HG03025 (cell line): ENCODE measurements around the gene U2SURP.

Experiments
- ATAC-seq: cut with Tn5 transposase; IDR thresholded peaks from one replicate; pipeline ENCODE4 v1.9.1; 2021; ENCODE audit warnings: mild to moderate bottlenecking, moderate library complexity; ENCODE audit not compliant: unreplicated experiment, low FRiP score

Gene U2SURP

DNA sequence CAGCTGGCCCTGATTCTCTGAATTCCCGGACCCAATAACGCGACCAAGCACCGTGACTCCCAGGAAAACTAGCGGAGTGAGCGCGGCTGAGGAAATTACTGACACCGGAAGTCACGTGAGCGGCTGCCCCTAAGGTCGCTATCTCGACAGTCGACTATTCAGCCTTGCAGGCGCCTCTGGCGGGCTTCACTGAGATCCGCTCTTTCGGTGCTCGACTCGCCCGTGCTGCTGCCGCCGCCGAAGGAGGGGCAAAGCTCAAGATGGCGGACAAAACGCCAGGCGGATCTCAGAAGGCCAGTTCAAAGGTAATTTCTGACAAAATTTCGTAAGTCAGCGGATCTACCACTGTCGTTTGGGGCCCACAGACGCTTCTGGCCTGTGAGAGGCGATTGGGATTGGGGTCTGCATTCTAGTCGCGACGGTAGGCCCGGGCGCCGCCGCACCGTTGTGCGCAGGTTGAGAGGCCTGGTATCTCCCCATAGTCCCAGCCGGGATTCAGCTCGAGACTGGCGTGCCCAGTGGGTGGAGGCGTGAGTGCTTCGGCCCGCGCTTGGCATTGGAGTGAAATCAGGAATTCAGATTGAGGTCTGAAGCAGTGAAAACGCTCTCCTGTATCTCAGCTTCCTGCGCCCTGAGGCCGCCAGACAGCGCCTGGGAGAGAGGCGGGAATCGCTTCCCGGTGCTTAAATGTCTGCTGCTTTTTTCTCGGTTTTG lies at the start of gene U2SURP:
U2SURP (plus strand) TSS at position 202 of the 714 bp plus-strand sequence; CDS start at position 261, 59 bp downstream.
- peak; percentile 86 for ATAC-seq

GRCh38 chr3:142951794-142952193 lies 49.6 kb upstream of the U2SURP start:
- ATAC-seq: no peak

DNA sequence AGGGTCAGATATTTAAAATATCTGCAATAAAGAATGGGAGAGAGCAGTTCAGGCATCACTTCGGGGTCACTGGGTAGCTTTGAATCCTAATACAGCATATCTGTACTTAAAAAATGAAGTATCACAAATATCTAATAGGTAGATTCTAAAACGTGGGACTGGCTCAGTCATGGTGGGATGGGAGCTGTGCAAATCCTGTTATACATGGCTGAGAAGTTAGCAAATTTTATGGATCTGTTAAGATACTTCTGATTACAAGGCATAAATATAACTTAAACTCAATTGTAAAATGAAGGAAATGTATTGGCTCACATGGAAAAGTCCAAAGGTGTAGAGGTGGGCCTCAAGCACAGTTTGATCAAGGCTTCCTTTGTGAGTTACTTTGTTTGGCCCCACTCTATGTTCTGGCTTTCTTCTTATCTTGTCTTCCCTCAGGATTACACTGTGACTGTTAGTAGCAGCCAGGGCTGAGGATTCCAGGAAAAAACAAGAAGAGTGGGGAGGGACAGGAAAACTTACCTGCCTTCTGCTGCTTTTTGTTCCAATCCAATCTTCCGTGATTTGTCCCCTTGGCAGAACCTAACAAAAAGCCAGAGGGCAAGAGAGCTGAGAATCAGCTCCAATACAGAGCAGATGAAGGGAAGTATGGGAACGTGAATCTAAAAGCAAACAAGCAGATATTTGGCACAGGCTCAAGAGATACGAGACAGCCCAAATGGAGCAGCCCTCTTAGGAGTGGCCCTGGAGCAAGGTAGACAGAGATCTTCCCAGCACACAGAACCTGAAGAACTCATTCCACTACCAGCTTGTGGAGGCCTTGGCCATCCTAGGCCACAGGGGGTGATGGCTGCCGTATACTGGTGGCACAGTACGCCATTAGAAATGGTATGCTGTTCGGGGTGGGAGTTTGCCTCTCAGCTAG lies 48.8 kb upstream of the U2SURP start:
- no peak for ATAC-seq

DNA sequence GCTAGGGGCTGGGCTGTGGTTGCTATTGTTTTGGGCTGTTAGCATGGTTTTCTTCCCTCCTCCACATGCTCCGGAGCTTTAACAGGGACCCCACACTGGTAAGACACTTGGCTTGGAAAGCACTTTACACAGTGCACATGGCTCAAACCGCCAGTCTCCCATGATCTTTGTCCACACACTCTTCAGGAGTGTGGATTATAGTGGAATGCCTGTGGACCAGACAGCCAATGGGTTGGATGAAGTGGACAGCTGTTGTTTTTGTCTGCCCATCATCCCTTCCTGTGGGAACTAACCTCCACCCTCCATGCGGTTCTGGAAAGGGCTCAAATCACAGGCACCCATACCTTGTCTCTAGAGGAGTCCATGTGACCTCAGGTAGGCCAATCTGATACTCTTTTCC lies 47.9 kb upstream of the U2SURP start:
- ATAC-seq: no peak

- ATAC-seq: no peak
Measured at GRCh38 chr3:142958707-142959106, 42.7 kb upstream of the U2SURP start.

DNA sequence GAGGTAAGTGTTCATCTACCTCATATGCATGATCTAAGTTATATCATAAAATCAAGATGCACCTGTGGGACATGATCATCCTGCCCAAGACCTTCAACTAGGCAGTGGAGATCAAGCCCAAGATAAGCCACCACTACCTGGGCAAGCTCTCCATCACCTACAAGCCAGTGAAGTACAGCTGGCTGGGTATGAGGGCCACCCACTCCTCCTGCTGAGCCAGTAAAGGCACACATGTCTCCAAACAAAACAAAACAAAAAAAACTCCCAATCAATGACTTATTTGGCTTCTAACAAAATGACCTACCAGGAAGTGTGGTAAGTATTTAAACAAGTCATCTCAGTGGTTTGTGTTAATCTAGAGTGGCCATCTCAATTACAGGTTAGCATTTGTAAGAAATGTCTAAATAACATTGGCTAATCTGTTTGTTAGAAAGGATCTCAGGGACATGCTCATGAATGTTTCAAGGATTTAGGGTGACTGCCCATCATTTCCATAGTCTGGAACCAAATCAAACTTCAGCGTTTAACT lies 41.0 kb upstream of the U2SURP start:
- ATAC-seq: no peak

DNA sequence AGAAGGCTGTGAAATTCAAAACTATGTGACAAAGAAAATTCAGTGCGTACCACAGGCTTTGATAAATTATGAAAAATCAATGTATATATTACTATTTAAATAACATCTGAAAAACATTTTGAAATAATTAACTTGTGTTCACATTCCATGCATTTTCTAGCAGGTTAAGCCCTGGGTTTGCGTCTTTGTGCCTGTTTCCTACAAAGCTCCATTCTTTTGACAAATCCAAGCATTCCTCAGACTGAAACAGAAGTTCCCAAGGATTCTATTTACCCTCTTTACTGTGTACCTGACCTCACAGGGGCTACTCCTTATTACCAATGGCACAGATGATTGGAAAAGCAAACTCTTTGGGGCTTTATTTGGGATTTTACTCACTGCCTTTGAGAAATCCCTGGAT lies 39.8 kb upstream of the U2SURP start:
- ATAC-seq: no peak

DNA sequence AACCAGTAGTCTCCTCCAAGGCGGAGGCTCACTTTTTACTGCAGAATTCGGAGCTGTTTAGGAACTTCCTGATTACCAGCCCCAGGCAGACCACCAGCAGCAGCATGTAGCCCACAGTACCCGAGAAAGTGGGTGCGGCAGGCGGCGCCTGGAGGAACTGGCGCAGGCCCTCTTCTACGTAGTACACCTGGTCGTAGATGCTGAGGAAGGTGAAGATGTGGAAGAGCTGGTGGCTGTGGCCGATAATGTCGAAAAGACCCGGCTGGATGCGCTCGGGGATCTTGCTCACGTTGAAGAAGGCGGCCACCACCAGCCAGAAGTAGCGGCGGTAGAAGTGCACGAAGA lies 39.2 kb upstream of the U2SURP start:
- no peak for ATAC-seq

DNA sequence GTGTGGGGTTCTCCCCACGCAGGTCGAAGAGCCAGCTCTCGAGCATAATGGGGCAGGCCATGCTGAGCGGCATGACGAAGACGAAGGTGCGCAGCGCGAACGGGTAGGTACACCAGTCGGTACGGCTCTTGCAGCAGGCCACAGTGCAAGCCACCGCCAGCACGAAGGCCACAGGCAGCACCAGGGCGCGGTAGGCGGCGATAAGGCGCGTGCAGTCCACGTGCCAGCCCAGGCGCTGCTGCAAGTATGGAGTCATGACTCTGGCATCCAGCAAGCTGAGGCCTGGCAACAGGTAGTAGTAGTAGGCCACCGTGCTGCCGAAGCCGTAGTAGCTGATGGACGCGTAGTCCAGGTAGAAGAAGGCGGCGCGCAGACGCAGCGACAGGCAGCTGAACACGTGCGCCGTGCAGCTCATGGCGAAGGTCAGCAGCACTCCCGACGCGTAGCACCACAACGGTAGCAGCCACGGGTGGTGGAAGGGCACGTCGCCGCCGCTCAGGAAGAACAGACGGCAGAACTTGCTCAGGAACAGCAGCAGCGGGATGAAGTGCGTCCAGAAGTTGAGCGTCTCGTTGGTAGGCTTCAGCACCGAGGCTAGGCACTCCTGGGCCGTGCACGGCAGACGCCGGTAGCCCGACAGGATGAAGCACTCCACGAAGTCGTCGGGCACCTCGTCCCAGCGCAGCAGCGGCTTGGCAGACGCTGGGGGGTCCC lies 38.7 kb upstream of the U2SURP start:
- ATAC-seq: no peak

- no peak for ATAC-seq
Measured at GRCh38 chr3:142963234-142963515, 38.2 kb upstream of the U2SURP start.

GRCh38 chr3:142963516-142964448 lies 37.6 kb upstream of the U2SURP start, which contains the start of gene PAQR9:
Gene PAQR9, minus strand, starts transcription at chr3:142963674. Its CDS starts 338 bp downstream, at chr3:142963336.
- no peak for ATAC-seq

DNA sequence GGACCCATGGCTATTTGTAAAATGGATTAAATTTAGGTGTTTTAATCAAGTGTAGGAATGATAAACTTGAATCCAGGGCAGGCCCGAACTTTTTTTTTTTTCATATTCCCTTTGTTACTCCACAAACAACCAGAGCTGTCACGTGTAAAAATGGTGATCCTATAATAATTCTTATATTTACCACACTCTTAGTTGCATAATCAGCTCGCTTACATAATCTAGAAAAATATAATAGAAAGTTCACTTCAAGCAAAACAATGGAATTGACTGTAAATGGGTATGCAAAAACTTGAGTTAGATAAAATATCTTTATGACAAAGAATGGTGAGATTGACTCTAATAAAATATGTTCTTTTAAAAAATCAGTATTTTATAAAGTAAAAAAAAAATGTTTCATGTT lies 35.8 kb upstream of the U2SURP start:
- ATAC-seq: no peak

DNA sequence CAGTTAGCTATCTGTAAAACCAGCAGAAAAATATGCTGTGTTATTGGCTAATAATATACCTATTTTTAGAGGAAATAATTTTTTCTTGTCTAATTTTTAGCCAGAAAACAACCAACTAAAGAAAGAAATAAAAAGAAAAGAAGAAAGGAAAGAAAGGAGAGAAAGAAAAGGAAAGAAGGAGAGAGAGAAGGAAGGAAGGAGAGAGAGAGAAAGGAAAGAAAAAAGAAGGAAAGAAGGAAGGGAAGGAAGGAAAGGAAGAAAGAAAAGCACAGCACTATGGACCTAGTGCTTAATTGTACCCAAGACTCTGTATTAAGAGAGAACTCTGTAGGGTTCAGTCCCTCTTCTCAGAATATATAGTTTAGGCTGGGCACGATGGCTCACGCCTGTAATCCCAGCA lies 34.6 kb upstream of the U2SURP start:
- ATAC-seq: no peak

DNA sequence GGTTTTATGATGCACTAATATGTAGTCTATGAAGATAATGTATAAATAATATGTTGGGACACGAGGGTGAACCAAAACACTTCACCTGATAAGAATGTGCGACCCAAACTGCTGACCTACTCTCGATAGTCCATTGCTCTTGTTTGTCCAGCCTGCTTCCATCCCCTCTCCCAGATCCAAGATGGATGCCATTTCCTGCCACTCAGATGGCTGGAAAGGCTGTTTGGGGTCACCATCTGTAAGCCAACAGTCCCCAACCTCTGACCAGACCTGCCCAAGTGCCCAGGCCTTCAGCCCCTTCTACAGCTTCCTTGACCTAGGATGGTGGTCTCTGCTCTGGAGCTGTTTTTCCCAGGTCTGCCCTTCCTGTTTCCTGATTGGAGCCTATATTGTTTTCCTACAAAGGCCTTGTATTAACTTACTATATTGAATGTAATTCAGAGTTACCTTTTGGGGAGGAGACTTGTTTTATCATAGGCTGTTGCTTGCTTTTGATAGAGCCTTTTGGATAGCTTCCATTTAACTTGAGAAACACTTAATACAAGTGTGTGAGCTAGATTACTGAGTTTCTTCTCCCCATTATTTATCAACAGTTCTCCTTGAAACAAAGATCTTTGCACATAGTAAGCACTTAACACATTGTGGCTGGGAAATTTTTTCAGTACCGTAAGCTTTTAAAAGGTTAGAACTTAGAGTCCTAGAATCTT lies 32.9 kb upstream of the U2SURP start:
- no peak for ATAC-seq

DNA sequence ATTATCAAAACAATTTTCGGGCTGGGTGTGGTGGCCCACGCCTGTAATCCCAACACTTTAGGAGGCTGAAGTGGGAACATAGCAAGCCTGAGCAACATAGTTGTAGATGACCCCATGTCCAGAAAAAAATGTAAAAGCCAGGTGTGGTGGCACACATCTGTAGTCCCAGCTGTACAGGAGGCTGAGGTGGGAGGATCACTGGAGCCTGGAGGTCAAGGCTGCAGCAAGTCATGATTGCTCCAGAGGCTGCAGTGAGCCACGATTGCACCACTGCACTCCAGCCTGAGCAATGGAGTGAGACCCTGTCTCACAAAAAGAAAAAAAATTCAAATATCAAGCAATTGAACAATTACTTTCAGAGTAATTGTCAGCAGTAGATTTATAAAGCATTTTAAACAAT lies 29.9 kb upstream of the U2SURP start:
- ATAC-seq: no peak

GRCh38 chr3:142972092-142972753 lies 29.1 kb upstream of the U2SURP start:
- ATAC-seq: no peak

GRCh38 chr3:142973217-142974009 lies 28.0 kb upstream of the U2SURP start:
- no peak for ATAC-seq
